Measurements from ENCODE around the gene GSTO2. TPM values are rescaled to one million over a fixed set of nuclear protein-coding genes. Genes with fewer than 3 reads are reported as not detected.

Gene GSTO2
- total RNA-seq, 2 donors from 2014 or later, result 12.8 to 18.9 TPM

DNA sequence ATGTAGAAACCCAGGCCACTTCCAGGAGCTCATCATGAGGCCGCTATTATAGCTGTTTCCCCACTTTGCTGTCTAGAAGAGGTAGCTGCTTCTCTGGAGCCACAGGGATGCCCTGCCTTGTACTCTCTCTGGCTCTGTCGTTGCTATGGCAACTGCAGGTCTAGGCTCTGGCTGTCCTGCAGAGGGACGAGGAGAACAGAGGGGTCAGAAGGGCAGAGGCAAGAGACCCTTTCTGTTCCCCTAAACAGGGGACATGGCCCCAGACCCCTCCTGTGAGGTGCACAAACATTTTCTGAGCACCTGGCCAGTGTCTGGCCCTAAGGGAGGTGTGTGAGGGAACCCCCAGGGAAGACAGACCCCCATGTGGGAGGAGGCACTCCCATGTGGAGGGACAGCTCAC lies 37.9 kb downstream of the GSTO2 start:
- H3K36me3 ChIP-seq, result no peaks in the 10 kb centered on the region
- H3K27ac ChIP-seq, result no peak overlapping the region
- TF ChIP-seq, protein P1, sequence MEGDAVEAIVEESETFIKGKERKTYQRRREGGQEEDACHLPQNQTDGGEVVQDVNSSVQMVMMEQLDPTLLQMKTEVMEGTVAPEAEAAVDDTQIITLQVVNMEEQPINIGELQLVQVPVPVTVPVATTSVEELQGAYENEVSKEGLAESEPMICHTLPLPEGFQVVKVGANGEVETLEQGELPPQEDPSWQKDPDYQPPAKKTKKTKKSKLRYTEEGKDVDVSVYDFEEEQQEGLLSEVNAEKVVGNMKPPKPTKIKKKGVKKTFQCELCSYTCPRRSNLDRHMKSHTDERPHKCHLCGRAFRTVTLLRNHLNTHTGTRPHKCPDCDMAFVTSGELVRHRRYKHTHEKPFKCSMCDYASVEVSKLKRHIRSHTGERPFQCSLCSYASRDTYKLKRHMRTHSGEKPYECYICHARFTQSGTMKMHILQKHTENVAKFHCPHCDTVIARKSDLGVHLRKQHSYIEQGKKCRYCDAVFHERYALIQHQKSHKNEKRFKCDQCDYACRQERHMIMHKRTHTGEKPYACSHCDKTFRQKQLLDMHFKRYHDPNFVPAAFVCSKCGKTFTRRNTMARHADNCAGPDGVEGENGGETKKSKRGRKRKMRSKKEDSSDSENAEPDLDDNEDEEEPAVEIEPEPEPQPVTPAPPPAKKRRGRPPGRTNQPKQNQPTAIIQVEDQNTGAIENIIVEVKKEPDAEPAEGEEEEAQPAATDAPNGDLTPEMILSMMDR (IDR thresholded peaks at IDR 0.05), result no peak
- no peak for DNase-seq
- no peaks in the 10 kb centered on the region for H3K27me3 ChIP-seq
- H3K9me3 ChIP-seq, result no peaks in the 10 kb centered on the region
- no peaks in the 10 kb centered on the region for H3K4me1 ChIP-seq
- H3K9ac ChIP-seq (ENCODE audit: low read depth in 2 of 2, low read length in 2 of 2), result no peak overlapping the region
- intact Hi-C loops (cut with DNase I), result no loop called here
- H3K4me3 ChIP-seq, result no peak overlapping the region

DNA sequence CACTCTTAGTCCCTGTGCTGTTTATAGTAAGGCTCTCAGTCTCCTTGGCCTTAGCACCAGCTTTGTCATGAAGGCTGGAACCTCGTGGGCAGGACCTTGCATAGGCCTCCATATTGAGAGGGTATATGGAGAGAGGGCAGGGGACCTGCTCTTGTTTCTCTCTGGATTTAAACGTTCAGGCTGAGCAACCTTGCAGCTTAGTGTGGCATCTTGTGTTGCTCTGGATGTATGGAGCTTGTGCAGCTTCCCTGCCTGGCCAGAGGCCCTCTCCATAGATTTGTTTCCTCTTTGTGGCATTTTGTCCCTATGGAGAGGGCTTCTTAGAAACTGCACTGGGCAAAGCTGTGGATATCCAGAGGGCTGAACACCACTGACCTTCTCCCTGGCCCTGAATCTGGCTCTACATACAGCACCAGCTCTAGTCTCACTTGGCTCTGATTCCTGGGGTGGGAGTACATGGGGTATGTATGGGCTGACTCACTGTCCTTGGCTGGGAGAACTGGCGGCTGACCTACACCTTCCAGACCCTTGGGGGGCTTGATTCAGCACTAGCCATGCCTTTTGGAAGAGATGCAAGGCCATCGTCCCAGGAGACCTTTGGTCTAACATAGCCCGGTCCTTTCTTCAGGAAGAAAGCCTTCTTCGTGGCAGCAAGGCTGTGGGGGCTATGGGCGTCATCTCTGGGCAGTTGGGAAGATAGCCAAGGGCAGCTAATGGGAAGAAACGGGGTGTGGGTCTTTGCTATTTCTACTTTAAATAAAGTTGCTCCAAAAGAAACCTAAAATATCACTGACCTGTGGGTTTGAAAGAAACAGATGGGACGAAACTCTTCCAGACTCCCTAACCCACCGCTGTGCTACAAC lies 38.8 kb downstream of the GSTO2 start:
- Histone ChIP-seq H3K27me3 (no peaks in the 10 kb centered on the region), H3K9ac (ENCODE audit: low read depth in 2 of 2, low read length in 2 of 2) (no peak overlapping the region), H3K9me3 (no peaks in the 10 kb centered on the region), H3K4me1 (no peaks in the 10 kb centered on the region), H3K4me3 (no peak overlapping the region), H3K27ac (no peak overlapping the region), H3K36me3 (no peaks in the 10 kb centered on the region)
- no peak for DNase-seq
- TF ChIP-seq, protein P1 (IDR thresholded peaks at IDR 0.05), result no peak
- intact Hi-C loops (cut with DNase I), result no loop called here

DNA sequence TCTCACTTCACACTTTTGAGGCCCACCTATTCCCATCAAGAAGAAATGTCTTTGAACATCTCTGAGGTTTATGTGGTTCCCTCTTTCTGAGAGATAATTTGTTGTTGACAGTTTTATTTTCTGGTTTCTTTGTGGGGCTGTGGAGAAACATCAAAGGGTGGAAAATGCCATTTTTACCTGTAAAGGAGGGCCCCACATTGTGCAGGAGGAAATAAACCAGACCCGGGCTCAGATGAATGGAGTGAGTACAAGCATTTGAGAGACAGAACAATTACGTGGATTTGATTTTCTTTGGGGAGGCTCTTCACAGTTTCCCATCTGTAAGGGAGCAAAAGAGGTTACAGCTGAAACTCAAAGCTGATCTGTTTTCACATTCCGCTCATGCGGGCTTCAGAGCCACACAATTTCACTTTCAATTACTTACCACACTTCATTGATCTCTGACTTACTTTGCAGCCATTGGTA lies 39.5 kb downstream of the GSTO2 start:
- Histone ChIP-seq H3K27ac (no peak overlapping the region), H3K9ac (ENCODE audit: low read depth in 2 of 2, low read length in 2 of 2) (no peak overlapping the region), H3K9me3 (no peaks in the 10 kb centered on the region), H3K27me3 (no peaks in the 10 kb centered on the region), H3K36me3 (no peaks in the 10 kb centered on the region), H3K4me1 (no peaks in the 10 kb centered on the region), H3K4me3 (no peak overlapping the region)
- intact Hi-C loops (cut with DNase I), result no loop called here
- no peak for DNase-seq
- TF ChIP-seq, protein P1 (IDR thresholded peaks at IDR 0.05), result no peak

DNA sequence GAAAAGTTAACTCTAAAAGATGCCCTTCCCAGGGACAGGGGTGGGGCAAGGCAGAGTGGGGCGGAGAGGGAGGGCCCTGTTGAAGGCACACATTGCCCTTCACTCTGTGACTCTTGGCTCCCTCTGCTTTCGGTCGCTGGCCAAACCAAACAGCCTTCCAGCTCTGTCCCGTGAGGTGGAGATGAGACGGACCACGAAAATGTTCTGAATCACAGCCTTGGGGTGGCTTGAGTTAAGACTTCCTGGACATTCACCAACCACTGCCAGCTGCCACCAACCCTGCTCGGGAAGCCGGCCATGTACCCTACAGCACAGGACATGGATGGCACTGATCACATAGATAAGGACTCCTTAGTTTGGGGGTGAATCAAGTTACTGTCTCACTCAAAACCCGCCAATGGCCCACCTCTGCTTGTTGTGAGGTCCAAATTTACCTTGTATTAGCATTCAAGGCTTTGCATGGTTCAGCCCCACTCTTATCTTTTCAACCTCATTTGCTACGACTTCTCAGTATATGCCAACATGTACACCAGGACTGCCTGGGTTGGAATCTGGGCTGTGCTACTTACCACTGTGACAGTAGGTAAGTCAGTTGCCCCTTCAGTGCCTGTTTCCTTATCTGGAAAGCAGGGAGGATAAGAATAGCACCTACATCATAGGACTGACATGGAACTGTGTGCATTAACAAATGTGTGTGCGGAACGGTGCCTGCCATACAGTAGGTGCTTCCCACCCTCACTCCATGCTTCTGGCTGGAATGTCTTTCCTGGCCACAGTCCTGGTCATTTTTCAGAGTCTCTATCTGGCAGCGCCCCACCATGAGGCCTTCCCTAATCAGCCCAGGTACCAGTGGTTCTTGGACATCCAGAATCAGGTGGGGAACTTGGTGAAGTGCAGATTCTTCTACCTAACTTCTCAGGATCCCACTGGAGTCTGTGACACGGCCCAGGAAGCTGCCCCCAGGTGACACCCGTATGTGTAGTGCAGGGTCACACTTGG lies 41.3 kb downstream of the GSTO2 start:
- Histone ChIP-seq H3K4me3 (no peak overlapping the region), H3K9ac (ENCODE audit: low read depth in 2 of 2, low read length in 2 of 2) (no peak overlapping the region), H3K27me3 (no peaks in the 10 kb centered on the region), H3K27ac (no peak overlapping the region), H3K9me3 (no peaks in the 10 kb centered on the region), H3K36me3 (peaks cover 11% of the 10 kb centered on the region), H3K4me1 (no peaks in the 10 kb centered on the region)
- intact Hi-C loops (cut with DNase I), result no loop called here
- TF ChIP-seq, protein P1 (IDR thresholded peaks at IDR 0.05), result no peak
- no peak for DNase-seq

DNA sequence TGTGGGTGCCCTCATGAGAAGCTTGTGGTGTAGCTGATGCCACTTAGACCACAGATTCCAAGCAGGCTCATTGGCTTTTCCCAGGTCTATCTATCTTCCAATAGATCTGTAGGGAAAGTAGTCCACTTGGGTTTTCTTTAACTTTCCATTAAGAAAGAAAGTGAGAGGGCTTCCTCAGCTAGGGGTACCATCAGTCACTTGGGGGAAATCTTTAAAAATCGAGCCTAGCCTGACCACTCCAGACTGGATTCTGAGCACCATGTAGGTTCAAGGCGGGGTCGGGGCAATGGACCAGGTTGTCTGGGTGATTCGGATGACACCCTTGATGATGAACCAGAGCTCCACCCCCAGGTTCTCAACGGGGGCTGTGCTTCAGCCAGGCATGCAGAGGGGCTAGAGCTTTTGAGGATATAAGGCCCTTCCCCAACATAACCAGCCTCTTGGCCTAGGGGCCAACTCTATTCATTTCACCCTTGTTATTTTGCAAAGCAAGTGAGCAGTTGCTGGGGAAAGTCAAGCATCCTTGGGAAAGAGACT lies 42.3 kb downstream of the GSTO2 start:
- Histone ChIP-seq H3K27ac (no peak overlapping the region), H3K4me1 (no peaks in the 10 kb centered on the region), H3K9me3 (no peaks in the 10 kb centered on the region), H3K27me3 (no peaks in the 10 kb centered on the region), H3K9ac (ENCODE audit: low read depth in 2 of 2, low read length in 2 of 2) (no peak overlapping the region), H3K4me3 (no peak overlapping the region), H3K36me3 (peaks cover 15% of the 10 kb centered on the region)
- TF ChIP-seq, protein P1 (IDR thresholded peaks at IDR 0.05), result no peak
- DNase-seq, result no peak
- intact Hi-C loops (cut with DNase I), result no loop called here
